Measurements from ENCODE around the gene TMEM132E.

- TF ChIP-seq CTCF (IDR thresholded peaks at IDR 0.05; ENCODE audit: low read length): no peak
- no peak for TF ChIP-seq EZH2 (IDR thresholded peaks at IDR 0.05; ENCODE audit: borderline replicate concordance, low read length)
Observed at GRCh38 chr17:34615326-34615725, 35.9 kb downstream of the TMEM132E start.
